Stimulated activated CD8-positive, alpha-beta memory T cell treated with anti-CD3 and anti-CD28 coated beads, Interleukin-12 subunit alpha, Interleukin-12 subunit beta, amount 100 ng/mL, for 1 hour (primary cell): ENCODE measurements around the gene NKX2-1.
"Not testable (repeated sequence)": the region's sequence is repeated elsewhere in the genome, so short reads cannot be mapped to it uniquely, and the experiment has no call there.

Experiments
- DNase-seq: peaks from one replicate; pipeline ENCODE4 v3.0.0-alpha.2; 2020; ENCODE audit warnings: low read depth

The NKX2-1 gene

GRCh38 chr14:36505181-36505815 is 14.7 kb downstream of the NKX2-1 start:
- no peak for DNase-seq

- DNase-seq = no peak
These were observed 15.3 kb downstream of the NKX2-1 start for GRCh38 chr14:36504771-36505175.

GRCh38 chr14:36503771-36504741 is 16.0 kb downstream of the NKX2-1 start:
- no peak for DNase-seq

GRCh38 chr14:36502558-36503508 is 17.2 kb downstream of the NKX2-1 start:
- no peak for DNase-seq

- no peak for DNase-seq
These were observed 21.1 kb downstream of the NKX2-1 start for GRCh38 chr14:36498938-36499337.

- no peak for DNase-seq
These were observed 23.7 kb downstream of the NKX2-1 start for GRCh38 chr14:36496346-36496745.

- DNase-seq = no peak
These were observed 24.4 kb downstream of the NKX2-1 start for GRCh38 chr14:36495666-36496065.

GRCh38 chr14:36493761-36494160 is 26.3 kb downstream of the NKX2-1 start:
- no peak for DNase-seq

GRCh38 chr14:36485773-36486172 is 34.3 kb downstream of the NKX2-1 start:
- DNase-seq = no peak

GRCh38 chr14:36479344-36479743 is 40.7 kb downstream of the NKX2-1 start:
- DNase-seq = no peak

GRCh38 chr14:36478782-36479181 is 41.2 kb downstream of the NKX2-1 start:
- no peak for DNase-seq

GRCh38 chr14:36477266-36477665 is 42.8 kb downstream of the NKX2-1 start:
- DNase-seq = no peak

- not testable (repeated sequence) for DNase-seq
These were observed 44.0 kb downstream of the NKX2-1 start for GRCh38 chr14:36476061-36476460.

- DNase-seq = no peak
These were observed 45.4 kb downstream of the NKX2-1 start for GRCh38 chr14:36474593-36474992.

GRCh38 chr14:36471431-36471830 is 48.6 kb downstream of the NKX2-1 start:
- no peak for DNase-seq

- no peak for DNase-seq
These were observed 52.7 kb downstream of the NKX2-1 start for GRCh38 chr14:36467332-36467731.
